Type B pancreatic cell (in vitro differentiated cells): Measurements from ENCODE around the gene INHBC. TPM values are rescaled to one million over a fixed set of nuclear protein-coding genes. Genes with fewer than 3 reads are reported as not detected.
A peak's percentile ranks its signal among the peaks of the same experiment; 100 is the strongest.

Source experiments
- DNase-seq: peaks from one replicate; pipeline ENCODE4 v3.0.0; 2021; ENCODE audit warnings: mixed read lengths; ENCODE audit not compliant: unreplicated experiment; ENCODE audit errors: extremely low spot score
- H3K27ac Mint-ChIP-seq: 2 replicates; pipeline ENCODE4 v1.8.0; 2021; ENCODE audit warnings: mild to moderate bottlenecking, mixed read lengths
- H3K27me3 Mint-ChIP-seq: 2 replicates; pipeline ENCODE4 v1.8.0; 2021; ENCODE audit warnings: mixed read lengths
- H3K36me3 Mint-ChIP-seq: 2 replicates; pipeline ENCODE4 v1.8.0; 2021; ENCODE audit warnings: mixed read lengths
- H3K4me1 Mint-ChIP-seq: one replicate; pipeline ENCODE4 v1.8.0; 2021; ENCODE audit warnings: mixed read lengths; ENCODE audit not compliant: unreplicated experiment
- H3K4me3 Mint-ChIP-seq: 2 replicates; pipeline ENCODE4 v1.8.0; 2021; ENCODE audit warnings: mild to moderate bottlenecking, mixed read lengths
- H3K9me3 Mint-ChIP-seq: 2 replicates; pipeline ENCODE4 v1.8.0; 2021; ENCODE audit warnings: mixed read lengths
- CTCF ChIP-seq: fragments of 200-600 bp; sonication (generic); conservative IDR thresholded peaks from 2 replicates; pipeline ENCODE4 v1.5.0; 2021; ENCODE audit warnings: antibody characterized with exemption, mild to moderate bottlenecking
- total RNA-seq: library from RNA; stranded (reverse); gene quantifications from 2 replicates; pipeline ENCODE4 v1.2.1, GENCODE V29; 2021; ENCODE audit warnings: low replicate concordance

INHBC gene
- total RNA-seq, 1 donor from 2014 or later = not detected

- Mint-ChIP-seq H3K27me3 (peaks cover 13% of the 10 kb centered on the region), H3K4me3 (no peak overlapping the region), H3K27ac (no peak overlapping the region), H3K4me1 (peaks cover 19% of the 10 kb centered on the region), H3K9me3 (no peaks in the 10 kb centered on the region), H3K36me3 (no peaks in the 10 kb centered on the region)
- DNase-seq = no peak
- TF ChIP-seq CTCF = no peak
These were observed 22.3 kb downstream of the INHBC start for GRCh38 chr12:57456737-57457490.

GRCh38 chr12:57458665-57459054 lies 24.1 kb downstream of the INHBC start:
- DNase-seq = no peak
- Mint-ChIP-seq H3K4me3 (peak overlapping the region; percentile 99), H3K4me1 (peaks cover 26% of the 10 kb centered on the region), H3K27me3 (peaks cover 19% of the 10 kb centered on the region), H3K27ac (peak overlapping the region; percentile 94), H3K36me3 (no peaks in the 10 kb centered on the region), H3K9me3 (no peaks in the 10 kb centered on the region)
- TF ChIP-seq CTCF = no peak

GRCh38 chr12:57459055-57459749 lies 24.6 kb downstream of the INHBC start:
- TF ChIP-seq CTCF = peak; percentile 93
- Mint-ChIP-seq H3K4me3 (peak overlapping the region; percentile 99), H3K4me1 (peaks cover 26% of the 10 kb centered on the region), H3K27ac (peak overlapping the region; percentile 94), H3K27me3 (peaks cover 19% of the 10 kb centered on the region), H3K36me3 (no peaks in the 10 kb centered on the region), H3K9me3 (no peaks in the 10 kb centered on the region)
- DNase-seq = peak; percentile 95

- Mint-ChIP-seq H3K4me1 (peaks cover 26% of the 10 kb centered on the region), H3K27me3 (peaks cover 19% of the 10 kb centered on the region), H3K9me3 (no peaks in the 10 kb centered on the region), H3K4me3 (peak within 1 kb of the TSS; percentile 99), H3K36me3 (no peaks in the 10 kb centered on the region), H3K27ac (peak within 1 kb of the TSS; percentile 94)
- TF ChIP-seq CTCF = no peak
- DNase-seq = no peak
These were observed 25.3 kb downstream of the INHBC start, which contains the start of gene GLI1 for GRCh38 chr12:57459750-57460467. Gene GLI1, plus strand, starts transcription at chr12:57459785. Its CDS starts 3,907 bp downstream, at chr12:57463692.

- DNase-seq = no peak
- Mint-ChIP-seq H3K4me3 (peak overlapping the region; percentile 93), H3K36me3 (no peaks in the 10 kb centered on the region), H3K27ac (peak overlapping the region; percentile 89), H3K4me1 (peaks cover 26% of the 10 kb centered on the region), H3K27me3 (peaks cover 19% of the 10 kb centered on the region), H3K9me3 (no peaks in the 10 kb centered on the region)
- TF ChIP-seq CTCF = no peak
These were observed 25.8 kb downstream of the INHBC start for GRCh38 chr12:57460468-57460784.
